RWPE1 (cell line): ENCODE measurements around the gene ATP2B2.

Experiments used
- CTCF ChIA-PET: fragments of 350-600 bp; sonication (Branson Sonifier 250); formaldehyde crosslinking; extraction: SDS; loops from one replicate; lab custom pipeline; 2021; lab: Yijun Ruan, JAX
- POLR2A ChIA-PET: fragments of 400-600 bp; formaldehyde crosslinking; extraction: SDS; loops from one replicate; lab custom pipeline; 2020; ENCODE audit warnings: antibody characterized with exemption; ENCODE audit not compliant: low non-redundant PET; lab: Yijun Ruan, JAX
- DNase-seq: peaks from one replicate; pipeline ENCODE4 v3.0.0; 2012; ENCODE audit warnings: low spot score
- H3K27ac ChIP-seq: fragments of 450-650 bp; 2 replicates; pipeline ENCODE4 v1.5.1; 2017
- CTCF ChIP-seq: fragments of 450-650 bp; conservative IDR thresholded peaks from 2 replicates; pipeline ENCODE4 v1.5.1; 2017; ENCODE audit warnings: low read depth, mild to moderate bottlenecking

The ATP2B2 gene

GRCh38 chr3:10378246-10378645, 127.1 kb downstream of the ATP2B2 start:
- no peak overlapping the region for H3K27ac ChIP-seq
- ChIA-PET CTCF (interaction anchor here (0.6 kb wide), 1 partner anchor 588 kb away, joined by 4 read pairs; no protein-coding TSS in a partner anchor), POLR2A (no interaction called here)
- no peak for DNase-seq
- TF ChIP-seq CTCF, result no peak

- TF ChIP-seq CTCF, result no peak
- POLR2A ChIA-PET, result no interaction called here
- no peak overlapping the region for H3K27ac ChIP-seq
- CTCF ChIA-PET, result no interaction called here
- no peak for DNase-seq
These were observed 128.1 kb downstream of the ATP2B2 start for GRCh38 chr3:10377148-10377725.

GRCh38 chr3:10376353-10376752, 129.0 kb downstream of the ATP2B2 start:
- ChIA-PET CTCF (no interaction called here), POLR2A (no interaction called here)
- TF ChIP-seq CTCF, result no peak
- DNase-seq, result no peak
- no peak overlapping the region for H3K27ac ChIP-seq

- TF ChIP-seq CTCF, result no peak
- CTCF ChIA-PET, result no interaction called here
- no peak overlapping the region for H3K27ac ChIP-seq
- DNase-seq, result no peak
- POLR2A ChIA-PET, result no interaction called here
These were observed 129.9 kb downstream of the ATP2B2 start for GRCh38 chr3:10375296-10376053.

- no peak overlapping the region for H3K27ac ChIP-seq
- ChIA-PET CTCF (no interaction called here), POLR2A (no interaction called here)
- no peak for DNase-seq
- no peak for TF ChIP-seq CTCF
These were observed 131.1 kb downstream of the ATP2B2 start for GRCh38 chr3:10374311-10374710.

- TF ChIP-seq CTCF, result no peak
- no peak overlapping the region for H3K27ac ChIP-seq
- DNase-seq, result no peak
- CTCF ChIA-PET, result no interaction called here
- POLR2A ChIA-PET, result no interaction called here
These were observed 131.6 kb downstream of the ATP2B2 start for GRCh38 chr3:10373686-10374261.
